GM12872 (cell line): ENCODE results near the gene SLC7A8.

Source experiments
- CTCF ChIP-seq: IDR thresholded peaks from 3 replicates; pipeline ENCODE4 v1.5.1; 2011; ENCODE audit warnings: low read depth, mild to moderate bottlenecking, low read length, moderate library complexity; ENCODE audit not compliant: insufficient read depth

The SLC7A8 gene

GRCh38 chr14:23131482-23131881, 52.0 kb downstream of the SLC7A8 start:
- TF ChIP-seq CTCF: no peak

- no peak for TF ChIP-seq CTCF
Measured at GRCh38 chr14:23130871-23131270, 52.6 kb downstream of the SLC7A8 start.

- no peak for TF ChIP-seq CTCF
Measured at GRCh38 chr14:23129759-23130316, 53.6 kb downstream of the SLC7A8 start.

GRCh38 chr14:23128969-23129758, 54.3 kb downstream of the SLC7A8 start:
- TF ChIP-seq CTCF: no peak

- TF ChIP-seq CTCF: no peak
Measured at GRCh38 chr14:23127861-23128260, 55.6 kb downstream of the SLC7A8 start.

GRCh38 chr14:23126548-23127278, 56.7 kb downstream of the SLC7A8 start:
- no peak for TF ChIP-seq CTCF

GRCh38 chr14:23125933-23126524, 57.4 kb downstream of the SLC7A8 start:
- TF ChIP-seq CTCF: no peak
